Measurements from ENCODE around the gene OR2AT4. TPM values are rescaled to one million over a fixed set of nuclear protein-coding genes. Genes with fewer than 3 reads are reported as not detected.

OR2AT4 gene
- total and polyA plus RNA-seq, 2 of the 4 experiments (the other 2 are of a cell fraction) = not detected

- ChIA-PET CTCF (interaction anchor here (0.8 kb wide), 1 partner anchor 189 kb away, joined by 3 read pairs; no protein-coding TSS in a partner anchor), POLR2A (ENCODE audit: unreplicated experiment) (no interaction called here)
- Histone ChIP-seq H3K9me1 (ENCODE audit: insufficient read depth, low read length) (no peaks in the 10 kb centered on the region), H4K8ac (ENCODE audit: low read depth in 2 of 2, low read length in 2 of 2) (no peak overlapping the region), H4K20me1 (ENCODE audit: insufficient read depth, low read length) (no peaks in the 10 kb centered on the region), H2BK20ac (ENCODE audit: low read depth, low read length) (no peak overlapping the region), H3K9me3 (ENCODE audit: control insufficient read depth, insufficient read depth, low read length) (no peaks in the 10 kb centered on the region), H3K23ac (ENCODE audit: low read depth, low read length) (no peak overlapping the region), H3K27me3 (ENCODE audit: control insufficient read depth, insufficient read depth, low read length) (peaks cover 27% of the 10 kb centered on the region), H4K91ac (ENCODE audit: insufficient read depth, low read depth, low read length) (no peak overlapping the region), H2AFZ (replicated peaks; ENCODE audit: low read length, poor library complexity) (no peak overlapping the region), H3K27ac (ENCODE audit: insufficient read depth, low read length) (no peak overlapping the region), H2BK120ac (ENCODE audit: low read depth, low read length) (no peak overlapping the region), H2AK9ac (replicated peaks; ENCODE audit: low read depth, low read length, poor library complexity) (no peak overlapping the region), H3K56ac (ENCODE audit: extremely low read depth, insufficient read depth, low read length) (no peak overlapping the region), H4K5ac (ENCODE audit: low read depth, low read length) (no peak overlapping the region), H3K4ac (ENCODE audit: low read depth, low read length) (no peak overlapping the region), H3K14ac (replicated peaks; ENCODE audit: low read depth, low read length) (no peak overlapping the region), H2BK5ac (ENCODE audit: low read depth, low read length, poor library complexity, severe bottlenecking) (no peak overlapping the region), H3K36me3 (ENCODE audit: control insufficient read depth, insufficient read depth, low read length) (no peaks in the 10 kb centered on the region), H3K79me1 (ENCODE audit: low read depth in 1 of 2, low read length in 2 of 2) (no peaks in the 10 kb centered on the region), H3K4me2 (ENCODE audit: low read depth, low read length) (no peak overlapping the region), H3K18ac (ENCODE audit: low read depth, low read length) (no peak overlapping the region), H3K4me3 (ENCODE audit: insufficient read depth, low read depth, low read length) (no peak overlapping the region), H2BK15ac (ENCODE audit: low read depth, low read length) (no peak overlapping the region), H2AK5ac (ENCODE audit: low read depth, low read length) (no peak overlapping the region), H3K4me1 (ENCODE audit: control insufficient read depth, insufficient read depth, low read length) (no peaks in the 10 kb centered on the region), H3K9ac (ENCODE audit: low read depth, low read length) (no peak overlapping the region)
- dilution Hi-C loops (cut with HindIII; ENCODE audit: low sequenced_read_pairs, unreplicated experiment) (no loop called here), in situ Hi-C loops (cut with MboI; ENCODE audit: low sequenced_read_pairs) (no loop called here), intact Hi-C loops (cut with micrococcal nuclease) (no loop called here)
- DNase-seq (no peak), ATAC-seq (ENCODE audit: low read depth) (no peak)
- no peak for TF ChIP-seq NFE2L2 (IDR thresholded peaks at IDR 0.05; ENCODE audit: low read depth, low read length)
- no peak for TF ChIP-seq CEBPB (IDR thresholded peaks at IDR 0.05; ENCODE audit: low read depth, low read length)
- TF ChIP-seq RCOR1 (IDR thresholded peaks at IDR 0.05; ENCODE audit: insufficient replicate concordance, low read length) = no peak
- no peak for TF ChIP-seq FOS (IDR thresholded peaks at IDR 0.05; ENCODE audit: low read depth, low read length)
- TF ChIP-seq RAD21 (IDR thresholded peaks at IDR 0.05; ENCODE audit: low read length) = no peak
- no peak for TF ChIP-seq POLR2A (IDR thresholded peaks at IDR 0.05; ENCODE audit: low read depth, low read length)
- no TSS peak for BruUV-seq (replicated peaks)
These were observed 37.4 kb downstream of the OR2AT4 start for GRCh38 chr11:75059299-75059698.

Data from IMR-90 (cell line).